Colonic mucosa (tissue), 4 donors: Measurements from ENCODE around the gene SMG9. TPM values are rescaled to one million over a fixed set of nuclear protein-coding genes. Genes with fewer than 3 reads are reported as not detected.
"Not testable (repeated sequence)": the region's sequence is repeated elsewhere in the genome, so short reads cannot be mapped to it uniquely, and the experiment has no call there.

Source experiments
- DNase-seq: peaks from one replicate; pipeline ENCODE4 v3.0.0-alpha.2; 2020
- H3K27ac ChIP-seq: fragments of 200-600 bp; one replicate; pipeline ENCODE4 v1.8.0; 2021
- H3K27me3 ChIP-seq: fragments of 200-600 bp; one replicate; pipeline ENCODE4 v1.8.0; 2021
- H3K36me3 ChIP-seq: fragments of 200-600 bp; one replicate; pipeline ENCODE4 v1.8.0; 2021
- H3K4me1 ChIP-seq: fragments of 200-600 bp; one replicate; pipeline ENCODE4 v1.8.0; 2021; ENCODE audit warnings: mild to moderate bottlenecking
- H3K4me3 ChIP-seq: fragments of 200-600 bp; one replicate; pipeline ENCODE4 v1.8.0; 2021
- H3K9ac ChIP-seq, 2 donors: one replicate each; pipeline ENCODE4 v1.7.0; 2013; ENCODE audit warnings: control low read depth in 2 of 2, low read depth in 2 of 2, low read length in 2 of 2
- H3K9me3 ChIP-seq: fragments of 200-600 bp; one replicate; pipeline ENCODE4 v1.8.0; 2021
- intact Hi-C: fragments of 100-400 bp; cut with DNase I; formaldehyde crosslinking; loops from one replicate; pipeline ENCODE4 v1.14.1; 2022
- total RNA-seq, 2 donors: library from RNA; stranded (reverse); fragmentation: NEBNext Ultra II Directional in 1 of 2; extraction: Animal tissue kit (Norgen Biotek cat#: 25700) in 1 of 2; gene quantifications; one replicate each; pipeline ENCODE4 v1.2.1, GENCODE V29; 2021
- TF ChIP-seq, protein P1 (sequence below): fragments of 200-600 bp; IDR thresholded peaks from one replicate; pipeline ENCODE4 v1.8.0; 2022; ENCODE audit warnings: antibody characterized with exemption, mild to moderate bottlenecking
- donor health status: healthy.
- donor health status: DM: no; HTN: no; CAD: no.
- donor health status: DM: no; HTN: no; CAD: no.

The SMG9 gene
- total RNA-seq, 2 donors from 2014 or later = 30.1 to 66.6 TPM

DNA sequence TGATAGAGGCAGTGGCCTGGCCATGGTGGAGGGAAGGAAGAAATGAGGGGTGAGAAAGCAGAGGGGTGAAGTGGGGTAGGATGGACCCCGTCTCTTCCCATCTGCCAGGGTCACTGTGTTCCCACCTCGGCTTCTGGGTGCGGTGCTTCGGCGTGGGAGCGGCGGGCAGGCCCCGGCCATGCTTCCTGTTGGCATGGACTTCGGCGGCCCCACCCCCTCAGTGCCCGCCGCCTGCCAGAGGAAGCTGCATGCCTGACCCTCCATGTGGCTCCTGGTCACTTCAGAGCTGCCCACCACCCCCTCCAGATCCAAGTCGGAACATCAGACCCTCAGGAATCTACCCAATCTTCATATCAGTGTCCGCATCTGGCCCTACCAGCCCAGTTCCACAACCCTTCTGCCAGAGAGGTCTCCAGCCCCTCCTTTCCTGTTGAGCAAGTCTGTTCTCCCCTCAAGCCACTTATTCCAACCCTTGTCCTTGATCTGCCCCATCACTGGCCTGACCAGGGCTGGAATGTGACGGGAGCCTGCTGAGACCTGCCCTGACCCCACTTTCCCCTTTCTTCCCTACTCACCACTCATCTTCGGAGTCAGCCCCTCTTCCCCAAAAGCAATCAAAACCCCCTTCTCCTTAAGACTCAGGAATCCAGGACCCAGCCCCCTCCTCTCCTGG is 24.5 kb upstream of the SMG9 start:
- Histone ChIP-seq H3K27ac (peak overlapping the region; percentile 57), H3K4me1 (peaks cover 20% of the 10 kb centered on the region), H3K4me3 (peak overlapping the region; percentile 28), H3K36me3 (no peaks in the 10 kb centered on the region), H3K9ac (peak overlapping the region; percentile 52 to 83), H3K27me3 (no peaks in the 10 kb centered on the region), H3K9me3 (no peaks in the 10 kb centered on the region)
- TF ChIP-seq, protein P1, sequence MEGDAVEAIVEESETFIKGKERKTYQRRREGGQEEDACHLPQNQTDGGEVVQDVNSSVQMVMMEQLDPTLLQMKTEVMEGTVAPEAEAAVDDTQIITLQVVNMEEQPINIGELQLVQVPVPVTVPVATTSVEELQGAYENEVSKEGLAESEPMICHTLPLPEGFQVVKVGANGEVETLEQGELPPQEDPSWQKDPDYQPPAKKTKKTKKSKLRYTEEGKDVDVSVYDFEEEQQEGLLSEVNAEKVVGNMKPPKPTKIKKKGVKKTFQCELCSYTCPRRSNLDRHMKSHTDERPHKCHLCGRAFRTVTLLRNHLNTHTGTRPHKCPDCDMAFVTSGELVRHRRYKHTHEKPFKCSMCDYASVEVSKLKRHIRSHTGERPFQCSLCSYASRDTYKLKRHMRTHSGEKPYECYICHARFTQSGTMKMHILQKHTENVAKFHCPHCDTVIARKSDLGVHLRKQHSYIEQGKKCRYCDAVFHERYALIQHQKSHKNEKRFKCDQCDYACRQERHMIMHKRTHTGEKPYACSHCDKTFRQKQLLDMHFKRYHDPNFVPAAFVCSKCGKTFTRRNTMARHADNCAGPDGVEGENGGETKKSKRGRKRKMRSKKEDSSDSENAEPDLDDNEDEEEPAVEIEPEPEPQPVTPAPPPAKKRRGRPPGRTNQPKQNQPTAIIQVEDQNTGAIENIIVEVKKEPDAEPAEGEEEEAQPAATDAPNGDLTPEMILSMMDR = no peak
- intact Hi-C loops = no loop called here
- DNase-seq = peak; percentile 82

DNA sequence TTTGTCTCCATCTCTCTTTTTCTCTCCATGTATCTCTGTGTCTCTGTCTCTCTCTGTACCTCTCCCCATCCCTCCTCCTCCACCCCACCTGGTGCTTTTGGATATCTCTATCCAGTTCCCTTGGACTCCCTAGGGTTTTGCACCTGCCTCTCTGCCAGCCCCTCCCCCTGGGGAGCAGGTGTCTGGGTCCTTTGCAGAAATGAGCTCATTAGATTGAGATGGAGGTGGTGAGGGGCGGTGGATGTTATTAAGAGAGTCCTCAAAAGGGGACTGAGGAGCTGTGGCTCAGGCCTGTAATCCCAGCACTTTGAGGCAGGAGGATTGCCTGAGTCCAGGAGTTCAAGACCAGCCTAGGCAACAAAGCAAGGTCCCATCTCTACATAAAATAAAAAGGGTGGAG is 23.9 kb upstream of the SMG9 start:
- TF ChIP-seq, protein P1 = no peak
- DNase-seq = peak; percentile 54
- intact Hi-C loops = no loop called here
- Histone ChIP-seq H3K4me1 (peaks cover 20% of the 10 kb centered on the region), H3K36me3 (no peaks in the 10 kb centered on the region), H3K4me3 (peak overlapping the region; percentile 28), H3K27me3 (no peaks in the 10 kb centered on the region), H3K27ac (peak overlapping the region; percentile 57), H3K9ac (peak overlapping the region; percentile 52 to 83), H3K9me3 (no peaks in the 10 kb centered on the region)

DNA sequence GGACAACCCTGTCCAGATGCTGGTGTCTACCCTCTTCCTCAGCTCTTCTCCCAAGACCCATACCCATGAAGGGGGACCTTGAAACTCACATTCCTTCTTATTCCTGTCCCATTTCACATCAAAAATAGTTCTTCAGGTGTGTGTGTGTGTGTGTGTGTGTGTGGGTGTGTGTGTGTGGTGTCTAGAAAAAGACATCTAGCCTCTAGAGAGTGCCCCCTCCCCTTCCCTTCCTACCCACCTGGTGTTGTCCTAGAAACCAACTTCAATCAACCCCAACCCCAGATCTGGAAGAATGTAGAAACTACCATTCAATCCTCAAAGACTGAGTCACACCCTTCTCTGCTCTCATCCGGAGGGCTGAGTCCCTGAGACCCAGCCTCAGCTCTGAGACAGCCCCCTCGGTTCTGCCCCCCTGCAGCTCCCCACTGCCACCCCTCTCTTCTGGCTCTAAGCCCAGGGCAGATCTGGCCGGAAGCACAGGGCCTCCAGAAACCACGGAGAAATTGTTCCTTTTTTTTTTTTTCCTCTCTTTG is 22.5 kb upstream of the SMG9 start:
- H3K27me3 ChIP-seq = no peaks in the 10 kb centered on the region
- H3K27ac ChIP-seq = peak overlapping the region; percentile 55

DNA sequence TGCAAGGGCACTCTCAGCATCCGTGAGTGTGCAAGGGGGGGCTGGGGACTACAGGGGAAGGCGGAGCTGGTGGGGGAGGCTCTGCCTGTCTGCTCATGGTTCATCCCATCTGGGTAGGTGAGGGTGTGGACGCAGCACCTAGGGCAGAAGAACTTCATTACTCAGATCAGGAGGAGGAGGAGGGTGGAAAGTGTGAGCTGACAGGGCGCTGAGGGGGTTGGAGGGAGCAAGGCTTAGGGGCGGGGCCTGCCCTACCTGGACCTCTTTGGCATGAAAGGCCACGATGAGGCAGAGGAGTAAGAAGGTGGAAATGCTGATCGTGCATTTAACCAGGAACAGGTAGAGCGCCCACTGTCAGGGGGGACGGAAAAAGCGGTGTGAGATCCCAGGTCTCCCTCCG is 21.5 kb upstream of the SMG9 start:
- Histone ChIP-seq H3K9ac (peak overlapping the region in 1 of 2 donors; percentile 34), H3K4me1 (peaks cover 20% of the 10 kb centered on the region)

More for the DNA sequence above, 22.5 kb upstream of the SMG9 start:
- no peak for DNase-seq
- intact Hi-C loops = no loop called here
- Histone ChIP-seq H3K4me3 (no peak overlapping the region), H3K9ac (peak overlapping the region; percentile 41 to 83), H3K4me1 (peaks cover 20% of the 10 kb centered on the region), H3K9me3 (no peaks in the 10 kb centered on the region), H3K36me3 (no peaks in the 10 kb centered on the region)
- TF ChIP-seq, protein P1 = no peak

GRCh38 chr19:43775299-43775890 is 20.6 kb upstream of the SMG9 start:
- H3K4me1 ChIP-seq = peaks cover 20% of the 10 kb centered on the region
- H3K9me3 ChIP-seq = no peaks in the 10 kb centered on the region
- no peaks in the 10 kb centered on the region for H3K36me3 ChIP-seq
- peak overlapping the region; percentile 12 to 19 for H3K9ac ChIP-seq
- no peak overlapping the region for H3K4me3 ChIP-seq
- no peak overlapping the region for H3K27ac ChIP-seq
- H3K27me3 ChIP-seq = no peaks in the 10 kb centered on the region
- no peak for DNase-seq
- TF ChIP-seq, protein P1 = no peak
- intact Hi-C loops = no loop called here

More for the DNA sequence above, 21.5 kb upstream of the SMG9 start:
- no peak overlapping the region for H3K27ac ChIP-seq
- H3K36me3 ChIP-seq = no peaks in the 10 kb centered on the region
- intact Hi-C loops = no loop called here
- no peaks in the 10 kb centered on the region for H3K27me3 ChIP-seq
- TF ChIP-seq, protein P1 = no peak
- no peak for DNase-seq
- no peaks in the 10 kb centered on the region for H3K9me3 ChIP-seq
- no peak overlapping the region for H3K4me3 ChIP-seq

DNA sequence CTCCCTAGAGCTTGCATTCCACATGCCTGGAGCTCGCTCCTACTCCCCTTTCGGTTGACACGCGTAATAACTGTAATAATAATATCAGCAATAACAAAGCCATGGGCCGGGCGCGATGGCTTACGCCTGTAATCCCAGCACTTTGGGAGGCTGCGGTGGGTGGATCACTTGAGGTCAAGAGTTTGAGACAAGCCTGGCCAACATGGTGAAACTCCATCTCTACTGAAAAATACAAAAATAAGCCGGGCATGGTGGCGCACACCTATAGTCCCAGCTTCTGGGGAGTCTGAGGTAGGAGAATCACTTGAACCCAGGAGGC is 20.1 kb upstream of the SMG9 start:
- DNase-seq, H3K27ac ChIP-seq, H3K4me3 ChIP-seq, H3K9me3 ChIP-seq, H3K27me3 ChIP-seq, intact Hi-C loops, H3K36me3 ChIP-seq: not testable (repeated sequence)
- peak overlapping the region in 1 of 2 donors; percentile 63 for H3K9ac ChIP-seq
- peaks cover 23% of the 10 kb centered on the region for H3K4me1 ChIP-seq
